GM23338 (cell line): ENCODE measurements around the gene ARFGAP2.

ENCODE experiments used
- CREB1 ChIP-seq: fragments of 250-450 bp; sonication (Bioruptor Pico); IDR thresholded peaks from 2 replicates; pipeline ENCODE4 v1.5.0; 2020; ENCODE audit warnings: low read depth, mild to moderate bottlenecking, moderate library complexity
- EZH2 ChIP-seq: fragments of 200-600 bp; sonication (generic); IDR thresholded peaks from one replicate; pipeline ENCODE4 v1.8.0; 2017; ENCODE audit warnings: antibody characterized with exemption, mild to moderate bottlenecking, low read depth; ENCODE audit not compliant: unreplicated experiment
- EZH2phosphoT487 ChIP-seq: fragments of 200-600 bp; sonication (generic); IDR thresholded peaks from one replicate; pipeline ENCODE4 v1.8.1; 2018; ENCODE audit warnings: antibody characterized with exemption; ENCODE audit not compliant: unreplicated experiment
- REST ChIP-seq: IDR thresholded peaks from one replicate; pipeline ENCODE4 v1.6.1; 2018; ENCODE audit warnings: antibody characterized with exemption; ENCODE audit not compliant: unreplicated experiment
- ZNF331 ChIP-seq: fragments of 250-450 bp; sonication (Bioruptor Pico); IDR thresholded peaks from 2 replicates; pipeline ENCODE4 v1.5.0; 2020; ENCODE audit warnings: low read depth, mild to moderate bottlenecking, moderate library complexity
- TF ChIP-seq, protein P1 (sequence below), 2 experiments: fragments of 200-600 bp in 1 of 2; sonication (generic) in 1 of 2; conservative IDR thresholded peaks; 2 replicates each; pipeline versions ENCODE4 v1.5.1 to v1.6.1; 2016 to 2017; ENCODE audit warnings: antibody characterized with exemption in 2 of 2, low read depth in 2 of 2, mild to moderate bottlenecking in 2 of 2, moderate library complexity in 1 of 2
- TF ChIP-seq, protein P2 (sequence below): fragments of 250-450 bp; sonication (Bioruptor Pico); IDR thresholded peaks from 2 replicates; pipeline ENCODE4 v1.5.0; 2020; ENCODE audit warnings: mild to moderate bottlenecking, moderate library complexity

DNA sequence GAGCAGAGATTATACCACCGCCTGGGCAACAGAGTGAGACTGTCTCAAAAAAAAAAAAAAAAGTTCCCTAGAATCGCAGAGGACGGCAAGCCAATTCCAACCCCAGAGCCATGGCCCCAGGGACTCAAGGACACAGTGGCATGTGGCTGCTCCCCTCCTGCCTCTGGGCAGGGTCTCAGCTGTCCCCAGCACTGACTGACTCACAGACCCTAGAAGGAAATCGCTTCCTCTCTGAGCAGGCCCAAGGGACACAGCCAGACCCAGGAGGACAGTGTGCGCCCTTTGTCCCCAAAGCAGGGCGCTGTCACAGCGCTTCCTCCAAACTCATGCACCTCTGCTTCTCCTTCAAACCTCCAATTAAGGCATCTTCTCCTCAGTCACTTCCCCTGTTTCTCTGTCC, 7.3 kb upstream of the ARFGAP2 start:
- TF ChIP-seq, protein P1, sequence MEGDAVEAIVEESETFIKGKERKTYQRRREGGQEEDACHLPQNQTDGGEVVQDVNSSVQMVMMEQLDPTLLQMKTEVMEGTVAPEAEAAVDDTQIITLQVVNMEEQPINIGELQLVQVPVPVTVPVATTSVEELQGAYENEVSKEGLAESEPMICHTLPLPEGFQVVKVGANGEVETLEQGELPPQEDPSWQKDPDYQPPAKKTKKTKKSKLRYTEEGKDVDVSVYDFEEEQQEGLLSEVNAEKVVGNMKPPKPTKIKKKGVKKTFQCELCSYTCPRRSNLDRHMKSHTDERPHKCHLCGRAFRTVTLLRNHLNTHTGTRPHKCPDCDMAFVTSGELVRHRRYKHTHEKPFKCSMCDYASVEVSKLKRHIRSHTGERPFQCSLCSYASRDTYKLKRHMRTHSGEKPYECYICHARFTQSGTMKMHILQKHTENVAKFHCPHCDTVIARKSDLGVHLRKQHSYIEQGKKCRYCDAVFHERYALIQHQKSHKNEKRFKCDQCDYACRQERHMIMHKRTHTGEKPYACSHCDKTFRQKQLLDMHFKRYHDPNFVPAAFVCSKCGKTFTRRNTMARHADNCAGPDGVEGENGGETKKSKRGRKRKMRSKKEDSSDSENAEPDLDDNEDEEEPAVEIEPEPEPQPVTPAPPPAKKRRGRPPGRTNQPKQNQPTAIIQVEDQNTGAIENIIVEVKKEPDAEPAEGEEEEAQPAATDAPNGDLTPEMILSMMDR (conservative IDR thresholded peaks at IDR 0.05; ENCODE audit: low read depth in 2 of 2), result no peak
- TF ChIP-seq REST (no peak), EZH2 (no peak), ZNF331 (no peak), CREB1 (CRISPR knock-in tag) (no peak), EZH2phosphoT487 (no peak)
- TF ChIP-seq, protein P2, sequence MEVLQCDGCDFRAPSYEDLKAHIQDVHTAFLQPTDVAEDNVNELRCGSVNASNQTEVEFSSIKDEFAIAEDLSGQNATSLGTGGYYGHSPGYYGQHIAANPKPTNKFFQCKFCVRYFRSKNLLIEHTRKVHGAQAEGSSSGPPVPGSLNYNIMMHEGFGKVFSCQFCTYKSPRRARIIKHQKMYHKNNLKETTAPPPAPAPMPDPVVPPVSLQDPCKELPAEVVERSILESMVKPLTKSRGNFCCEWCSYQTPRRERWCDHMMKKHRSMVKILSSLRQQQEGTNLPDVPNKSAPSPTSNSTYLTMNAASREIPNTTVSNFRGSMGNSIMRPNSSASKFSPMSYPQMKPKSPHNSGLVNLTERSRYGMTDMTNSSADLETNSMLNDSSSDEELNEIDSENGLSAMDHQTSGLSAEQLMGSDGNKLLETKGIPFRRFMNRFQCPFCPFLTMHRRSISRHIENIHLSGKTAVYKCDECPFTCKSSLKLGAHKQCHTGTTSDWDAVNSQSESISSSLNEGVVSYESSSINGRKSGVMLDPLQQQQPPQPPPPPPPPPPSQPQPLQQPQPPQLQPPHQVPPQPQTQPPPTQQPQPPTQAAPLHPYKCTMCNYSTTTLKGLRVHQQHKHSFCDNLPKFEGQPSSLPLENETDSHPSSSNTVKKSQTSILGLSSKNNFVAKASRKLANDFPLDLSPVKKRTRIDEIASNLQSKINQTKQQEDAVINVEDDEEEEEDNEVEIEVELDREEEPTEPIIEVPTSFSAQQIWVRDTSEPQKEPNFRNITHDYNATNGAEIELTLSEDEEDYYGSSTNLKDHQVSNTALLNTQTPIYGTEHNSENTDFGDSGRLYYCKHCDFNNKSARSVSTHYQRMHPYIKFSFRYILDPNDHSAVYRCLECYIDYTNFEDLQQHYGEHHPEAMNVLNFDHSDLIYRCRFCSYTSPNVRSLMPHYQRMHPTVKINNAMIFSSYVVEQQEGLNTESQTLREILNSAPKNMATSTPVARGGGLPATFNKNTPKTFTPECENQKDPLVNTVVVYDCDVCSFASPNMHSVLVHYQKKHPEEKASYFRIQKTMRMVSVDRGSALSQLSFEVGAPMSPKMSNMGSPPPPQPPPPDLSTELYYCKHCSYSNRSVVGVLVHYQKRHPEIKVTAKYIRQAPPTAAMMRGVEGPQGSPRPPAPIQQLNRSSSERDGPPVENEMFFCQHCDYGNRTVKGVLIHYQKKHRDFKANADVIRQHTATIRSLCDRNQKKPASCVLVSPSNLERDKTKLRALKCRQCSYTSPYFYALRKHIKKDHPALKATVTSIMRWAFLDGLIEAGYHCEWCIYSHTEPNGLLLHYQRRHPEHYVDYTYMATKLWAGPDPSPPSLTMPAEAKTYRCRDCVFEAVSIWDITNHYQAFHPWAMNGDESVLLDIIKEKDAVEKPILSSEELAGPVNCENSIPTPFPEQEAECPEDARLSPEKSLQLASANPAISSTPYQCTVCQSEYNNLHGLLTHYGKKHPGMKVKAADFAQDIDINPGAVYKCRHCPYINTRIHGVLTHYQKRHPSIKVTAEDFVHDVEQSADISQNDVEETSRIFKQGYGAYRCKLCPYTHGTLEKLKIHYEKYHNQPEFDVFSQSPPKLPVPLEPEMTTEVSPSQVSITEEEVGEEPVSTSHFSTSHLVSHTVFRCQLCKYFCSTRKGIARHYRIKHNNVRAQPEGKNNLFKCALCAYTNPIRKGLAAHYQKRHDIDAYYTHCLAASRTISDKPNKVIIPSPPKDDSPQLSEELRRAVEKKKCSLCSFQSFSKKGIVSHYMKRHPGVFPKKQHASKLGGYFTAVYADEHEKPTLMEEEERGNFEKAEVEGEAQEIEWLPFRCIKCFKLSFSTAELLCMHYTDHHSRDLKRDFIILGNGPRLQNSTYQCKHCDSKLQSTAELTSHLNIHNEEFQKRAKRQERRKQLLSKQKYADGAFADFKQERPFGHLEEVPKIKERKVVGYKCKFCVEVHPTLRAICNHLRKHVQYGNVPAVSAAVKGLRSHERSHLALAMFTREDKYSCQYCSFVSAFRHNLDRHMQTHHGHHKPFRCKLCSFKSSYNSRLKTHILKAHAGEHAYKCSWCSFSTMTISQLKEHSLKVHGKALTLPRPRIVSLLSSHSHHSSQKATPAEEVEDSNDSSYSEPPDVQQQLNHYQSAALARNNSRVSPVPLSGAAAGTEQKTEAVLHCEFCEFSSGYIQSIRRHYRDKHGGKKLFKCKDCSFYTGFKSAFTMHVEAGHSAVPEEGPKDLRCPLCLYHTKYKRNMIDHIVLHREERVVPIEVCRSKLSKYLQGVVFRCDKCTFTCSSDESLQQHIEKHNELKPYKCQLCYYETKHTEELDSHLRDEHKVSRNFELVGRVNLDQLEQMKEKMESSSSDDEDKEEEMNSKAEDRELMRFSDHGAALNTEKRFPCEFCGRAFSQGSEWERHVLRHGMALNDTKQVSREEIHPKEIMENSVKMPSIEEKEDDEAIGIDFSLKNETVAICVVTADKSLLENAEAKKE (CRISPR knock-in tag), result no peak
